OCI-LY1 (cell line): Measurements from ENCODE around the gene CAMTA1.

Source experiments
- H2AFZ ChIP-seq: fragments of 200-600 bp; sonication (generic), shearing (Covaris generic); 2 replicates; pipeline ENCODE4 v1.6.0; 2014; ENCODE audit warnings: antibody characterized with exemption, mild to moderate bottlenecking, low read length
- H3F3A ChIP-seq: fragments of 200-600 bp; sonication (generic), shearing (Covaris generic); 2 replicates; pipeline ENCODE4 v1.6.0; 2014; ENCODE audit warnings: mild to moderate bottlenecking, antibody characterized with exemption, low read length, moderate library complexity; ENCODE audit not compliant: insufficient read depth
- H3K27ac ChIP-seq: fragments of 200-600 bp; sonication (generic); 2 replicates; pipeline ENCODE4 v1.5.1; 2014; ENCODE audit warnings: low read length, mixed run types, mild to moderate bottlenecking, low read depth; ENCODE audit not compliant: poor library complexity, severe bottlenecking
- H3K27me3 ChIP-seq: fragments of 200-600 bp; sonication (generic); 2 replicates; pipeline ENCODE4 v1.6.0; 2014; ENCODE audit warnings: antibody characterized with exemption, mild to moderate bottlenecking, low read length, moderate library complexity; ENCODE audit not compliant: insufficient read depth
- H3K36me3 ChIP-seq: fragments of 200-600 bp; sonication (generic); 2 replicates; pipeline ENCODE4 v1.6.1; 2014; ENCODE audit warnings: mild to moderate bottlenecking, antibody characterized with exemption, low read length, moderate library complexity, mixed read lengths; ENCODE audit not compliant: insufficient read depth
- H3K4me1 ChIP-seq: fragments of 200-600 bp; sonication (generic); 2 replicates; pipeline ENCODE4 v1.5.1; 2014; ENCODE audit warnings: mild to moderate bottlenecking, low read length, moderate library complexity; ENCODE audit not compliant: insufficient read depth, severe bottlenecking
- H3K4me2 ChIP-seq: fragments of 200-600 bp; sonication (generic), shearing (Covaris generic); 2 replicates; pipeline ENCODE4 v1.6.1; 2014; ENCODE audit warnings: low read length
- H3K4me3 ChIP-seq: fragments of 200-600 bp; sonication (generic); 2 replicates; pipeline ENCODE4 v1.5.1; 2014; ENCODE audit warnings: low read length, low read depth, mild to moderate bottlenecking, mixed read lengths; ENCODE audit not compliant: poor library complexity, severe bottlenecking
- H3K79me2 ChIP-seq: fragments of 200-600 bp; shearing (Covaris generic); 2 replicates; pipeline ENCODE4 v1.6.1; 2016; ENCODE audit warnings: mixed run types, low read length, mixed read lengths; ENCODE audit not compliant: insufficient read depth
- H3K9ac ChIP-seq: fragments of 200-600 bp; sonication (generic), shearing (Covaris generic); 2 replicates; pipeline ENCODE4 v1.6.1; 2014; ENCODE audit warnings: mild to moderate bottlenecking, low read length, mixed read lengths
- H3K9me2 ChIP-seq: fragments of 200-600 bp; sonication (generic), shearing (Covaris generic); 2 replicates; pipeline ENCODE4 v1.6.1; 2014; ENCODE audit warnings: low read depth, mild to moderate bottlenecking, low read length, mixed read lengths
- H3K9me3 ChIP-seq: fragments of 200-600 bp; shearing (Covaris generic); 2 replicates; pipeline ENCODE4 v1.6.1; 2014; ENCODE audit warnings: low read length, mixed read lengths
- H4K20me1 ChIP-seq: fragments of 200-600 bp; sonication (generic), shearing (Covaris generic); 2 replicates; pipeline ENCODE4 v1.6.0; 2016; ENCODE audit warnings: mild to moderate bottlenecking, low read length; ENCODE audit not compliant: insufficient read depth
- EZH2 ChIP-seq: fragments of 200-600 bp; sonication (generic), shearing (Covaris generic); IDR thresholded peaks from 2 replicates; pipeline ENCODE4 v1.8.0; 2017; ENCODE audit warnings: borderline replicate concordance, mixed run types, mild to moderate bottlenecking, antibody characterized with exemption, low read length, moderate library complexity, mixed read lengths
- TF ChIP-seq, protein P1 (sequence below): fragments of 200-600 bp; sonication (generic), shearing (Covaris generic); IDR thresholded peaks from 2 replicates; pipeline ENCODE4 v1.5.1; 2017; ENCODE audit warnings: mild to moderate bottlenecking, antibody characterized with exemption, low read length, moderate library complexity, mixed read lengths

The CAMTA1 gene

DNA sequence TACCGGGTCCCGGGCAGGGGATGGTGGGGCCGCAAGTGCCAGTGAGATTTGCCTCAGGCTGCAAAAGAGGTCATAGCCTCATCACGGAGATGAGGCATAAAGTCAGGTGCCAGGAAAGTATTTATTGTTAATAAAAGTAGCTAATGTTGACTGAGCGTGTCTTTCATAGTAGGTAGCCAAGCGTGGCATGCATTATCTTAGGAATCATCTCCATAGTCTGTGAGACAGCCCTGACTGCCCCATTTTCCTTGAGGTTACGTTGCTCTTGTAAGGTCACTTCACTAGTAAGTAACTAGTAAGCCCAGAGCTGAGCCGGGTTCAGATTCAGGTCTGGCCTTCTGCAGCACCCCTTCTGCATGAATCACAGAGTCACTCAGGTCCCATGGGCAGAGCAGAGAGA is 174.2 kb downstream of the CAMTA1 start:
- Histone ChIP-seq H3K9ac (no peak overlapping the region), H3K9me3 (no peaks in the 10 kb centered on the region), H3K36me3 (no peaks in the 10 kb centered on the region), H3K27ac (no peak overlapping the region), H2AFZ (no peak overlapping the region), H3K4me2 (no peak overlapping the region), H3K4me3 (no peak overlapping the region), H3F3A (no peaks in the 10 kb centered on the region), H3K4me1 (no peaks in the 10 kb centered on the region), H4K20me1 (no peaks in the 10 kb centered on the region), H3K79me2 (no peaks in the 10 kb centered on the region), H3K27me3 (no peaks in the 10 kb centered on the region), H3K9me2 (no peaks in the 10 kb centered on the region)
- TF ChIP-seq, protein P1, sequence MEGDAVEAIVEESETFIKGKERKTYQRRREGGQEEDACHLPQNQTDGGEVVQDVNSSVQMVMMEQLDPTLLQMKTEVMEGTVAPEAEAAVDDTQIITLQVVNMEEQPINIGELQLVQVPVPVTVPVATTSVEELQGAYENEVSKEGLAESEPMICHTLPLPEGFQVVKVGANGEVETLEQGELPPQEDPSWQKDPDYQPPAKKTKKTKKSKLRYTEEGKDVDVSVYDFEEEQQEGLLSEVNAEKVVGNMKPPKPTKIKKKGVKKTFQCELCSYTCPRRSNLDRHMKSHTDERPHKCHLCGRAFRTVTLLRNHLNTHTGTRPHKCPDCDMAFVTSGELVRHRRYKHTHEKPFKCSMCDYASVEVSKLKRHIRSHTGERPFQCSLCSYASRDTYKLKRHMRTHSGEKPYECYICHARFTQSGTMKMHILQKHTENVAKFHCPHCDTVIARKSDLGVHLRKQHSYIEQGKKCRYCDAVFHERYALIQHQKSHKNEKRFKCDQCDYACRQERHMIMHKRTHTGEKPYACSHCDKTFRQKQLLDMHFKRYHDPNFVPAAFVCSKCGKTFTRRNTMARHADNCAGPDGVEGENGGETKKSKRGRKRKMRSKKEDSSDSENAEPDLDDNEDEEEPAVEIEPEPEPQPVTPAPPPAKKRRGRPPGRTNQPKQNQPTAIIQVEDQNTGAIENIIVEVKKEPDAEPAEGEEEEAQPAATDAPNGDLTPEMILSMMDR: no peak
- TF ChIP-seq EZH2: no peak

DNA sequence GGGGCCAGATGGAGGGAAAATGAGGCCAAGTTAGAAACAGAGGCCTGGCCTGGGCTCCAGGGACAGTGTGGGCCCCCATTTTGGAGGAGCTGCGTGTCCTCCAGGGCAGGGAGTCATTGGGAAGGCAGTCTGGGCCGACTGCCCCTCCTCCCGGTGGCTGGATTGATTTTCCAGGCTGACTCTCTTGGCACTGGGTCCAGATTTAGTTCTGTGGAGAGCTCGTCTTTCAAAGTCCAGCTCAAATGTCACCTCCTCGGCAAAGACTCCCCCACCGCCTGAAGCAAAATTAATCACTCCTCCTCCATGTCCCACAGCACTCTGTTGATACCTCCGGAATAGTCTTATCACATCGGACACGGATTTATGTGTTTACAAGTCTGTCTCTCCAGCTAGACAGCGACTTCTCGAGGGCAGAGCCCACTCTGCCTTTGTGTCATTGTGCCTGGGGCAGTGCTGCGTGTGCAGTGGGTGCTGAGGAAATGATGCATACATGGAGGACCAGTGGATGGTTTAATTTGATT is 175.1 kb downstream of the CAMTA1 start:
- no peaks in the 10 kb centered on the region for H3K79me2 ChIP-seq

DNA sequence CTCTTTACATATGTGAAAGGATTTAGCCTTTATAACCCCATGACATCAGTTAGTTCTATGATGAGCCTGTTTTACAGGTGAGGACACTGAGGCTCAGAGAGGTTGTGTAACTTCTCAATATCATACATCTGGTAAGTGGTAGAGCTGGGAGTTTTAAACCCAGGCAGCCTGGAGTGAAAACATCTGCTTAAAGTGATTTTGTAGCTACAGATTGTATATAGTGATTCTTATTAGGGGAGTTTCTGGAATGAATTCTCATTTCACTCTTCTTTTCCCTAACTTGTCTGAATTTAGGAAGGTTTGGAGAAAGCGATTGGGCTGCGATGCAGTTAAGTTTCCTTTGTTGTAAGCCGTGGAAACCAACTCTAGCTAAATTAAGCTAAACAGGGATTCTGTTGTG is 175.6 kb downstream of the CAMTA1 start:
- H2AFZ ChIP-seq: no peak overlapping the region
- no peaks in the 10 kb centered on the region for H3K27me3 ChIP-seq
- no peaks in the 10 kb centered on the region for H3K9me3 ChIP-seq
- no peak overlapping the region for H3K27ac ChIP-seq
- no peaks in the 10 kb centered on the region for H4K20me1 ChIP-seq
- TF ChIP-seq, protein P1: no peak
- no peak for TF ChIP-seq EZH2
- H3K4me1 ChIP-seq: no peaks in the 10 kb centered on the region
- H3K9ac ChIP-seq: no peak overlapping the region
- no peaks in the 10 kb centered on the region for H3K9me2 ChIP-seq
- no peak overlapping the region for H3K4me2 ChIP-seq
- H3K4me3 ChIP-seq: no peak overlapping the region
- no peaks in the 10 kb centered on the region for H3K36me3 ChIP-seq
- H3K79me2 ChIP-seq: no peaks in the 10 kb centered on the region
- H3F3A ChIP-seq: no peaks in the 10 kb centered on the region

More for the DNA sequence above, 175.1 kb downstream of the CAMTA1 start:
- no peaks in the 10 kb centered on the region for H3K36me3 ChIP-seq
- no peaks in the 10 kb centered on the region for H3K4me1 ChIP-seq
- H4K20me1 ChIP-seq: no peaks in the 10 kb centered on the region
- no peak overlapping the region for H3K9ac ChIP-seq
- TF ChIP-seq, protein P1: no peak
- no peak for TF ChIP-seq EZH2
- H2AFZ ChIP-seq: no peak overlapping the region
- no peak overlapping the region for H3K27ac ChIP-seq
- H3K9me3 ChIP-seq: no peaks in the 10 kb centered on the region
- no peaks in the 10 kb centered on the region for H3K27me3 ChIP-seq
- no peak overlapping the region for H3K4me2 ChIP-seq
- no peaks in the 10 kb centered on the region for H3F3A ChIP-seq
- no peaks in the 10 kb centered on the region for H3K9me2 ChIP-seq
- H3K4me3 ChIP-seq: no peak overlapping the region
